Upper lobe of left lung (tissue), 4 donors: ENCODE measurements around the gene PSORS1C2.

ENCODE experiments used
- CTCF ChIP-seq, 6 experiments: fragments of 450-650 bp in 4 of 6; fragments of 200-600 bp in 2 of 6; sonication (generic) in 2 of 6; IDR thresholded peaks; one replicate each; pipeline ENCODE4 v1.5.1; 2016 to 2019; ENCODE audit warnings: antibody characterized with exemption in 6 of 6
- POLR2AphosphoS5 ChIP-seq, 2 donors: sonication (generic); formaldehyde crosslinking; IDR thresholded peaks; one replicate each; pipeline ENCODE4 v1.5.1; 2017; ENCODE audit warnings: antibody characterized with exemption in 2 of 2

- TF ChIP-seq CTCF (IDR thresholded peaks at IDR 0.05) = no peak
- TF ChIP-seq POLR2AphosphoS5 (IDR thresholded peaks at IDR 0.05) = no peak
These were observed 3.2 kb downstream of the PSORS1C2 start for GRCh38 chr6:31135710-31136109.
